ENCODE measurements around the gene FAM174B. TPM values are rescaled to one million over a fixed set of nuclear protein-coding genes. Genes with fewer than 3 reads are reported as not detected.

Gene FAM174B
- total and polyA plus RNA-seq, 5 donors from 2014 or later, result 4.1 to 15.1 (median 11.3) TPM

DNA sequence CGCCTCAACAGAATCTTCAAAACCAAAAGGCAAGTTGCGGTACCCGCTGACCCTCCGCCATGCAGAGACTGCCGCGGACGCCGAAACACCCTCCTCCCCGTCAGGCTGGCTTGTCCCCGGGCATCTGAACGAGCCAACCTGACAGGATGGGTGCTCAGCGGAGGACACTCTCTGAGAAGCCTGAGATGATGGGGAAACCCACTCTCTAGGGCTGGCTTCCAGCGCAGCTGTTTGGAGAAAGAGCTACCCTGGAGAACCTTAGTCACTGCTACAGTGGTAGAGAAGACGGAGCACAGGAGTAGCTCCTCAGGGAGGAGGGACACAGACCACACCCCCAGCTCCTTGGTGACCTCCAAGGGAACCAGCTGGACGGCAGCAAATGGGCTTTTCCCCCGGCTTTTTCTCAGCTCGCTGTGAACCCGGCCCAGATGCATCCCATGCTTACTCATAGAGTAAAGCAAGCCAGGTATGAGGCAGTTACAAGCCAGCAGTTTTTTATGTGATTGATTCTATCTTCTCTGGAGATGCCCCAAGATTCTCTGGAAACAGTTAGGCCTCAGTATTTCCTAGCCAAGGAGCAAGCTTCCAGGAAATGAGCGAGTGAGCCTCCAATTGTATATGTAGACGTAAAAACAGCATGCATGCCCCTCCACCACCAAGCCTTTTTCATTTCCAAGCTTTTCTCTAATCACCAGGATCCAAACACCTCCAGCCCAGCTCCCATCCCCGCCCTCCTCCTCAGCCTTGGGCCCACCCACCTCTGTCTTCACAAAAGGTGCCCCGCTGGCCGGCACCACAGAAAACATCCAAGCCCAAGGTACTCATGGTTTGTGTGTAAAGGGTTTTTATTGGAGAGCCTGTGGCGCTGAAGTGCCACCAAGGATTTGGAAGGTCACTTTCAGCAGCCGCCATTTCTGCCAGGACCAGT lies 38.7 kb downstream of the FAM174B start:
- Mint-ChIP-seq H3K9me3 (no peaks in the 10 kb centered on the region), H3K4me1 (peaks cover 0 to 6% (median 0%) of the 10 kb centered on the region in 4 donors), H3K4me3 (no peak overlapping the region), H3K36me3 (no peaks in the 10 kb centered on the region), H3K27me3 (no peaks in the 10 kb centered on the region), H3K27ac (no peak overlapping the region)
- DNase-seq (no peak), ATAC-seq (ENCODE audit: low read depth in 2 of 2) (no peak)
- Histone ChIP-seq H3K36me3 (ENCODE audit: control insufficient read depth, insufficient read depth, low read length) (no peaks in the 10 kb centered on the region), H3K9me3 (ENCODE audit: control insufficient read depth in 2 of 2, low read length in 2 of 2) (no peaks in the 10 kb centered on the region), H3K4me1 (ENCODE audit: control insufficient read depth, insufficient read depth, low read length, poor library complexity, severe bottlenecking) (no peaks in the 10 kb centered on the region), H3K27ac (ENCODE audit: insufficient read depth, low read length, poor library complexity, severe bottlenecking) (no peak overlapping the region), H3K27me3 (ENCODE audit: control insufficient read depth, insufficient read depth, low read length) (no peaks in the 10 kb centered on the region), H3K4me3 (ENCODE audit: low read depth, low read length) (no peak overlapping the region)

GRCh38 chr15:92614791-92615785 lies 40.5 kb downstream of the FAM174B start:
- Mint-ChIP-seq H3K27me3 (no peaks in the 10 kb centered on the region), H3K27ac (no peak overlapping the region), H3K4me3 (no peak overlapping the region), H3K4me1 (no peaks in the 10 kb centered on the region), H3K9me3 (no peaks in the 10 kb centered on the region), H3K36me3 (no peaks in the 10 kb centered on the region)
- no peaks in the 10 kb centered on the region for H3K27me3 ChIP-seq (ENCODE audit: control insufficient read depth, insufficient read depth, low read length)
- no peaks in the 10 kb centered on the region for H3K36me3 ChIP-seq (ENCODE audit: control insufficient read depth, insufficient read depth, low read length)
- H3K4me3 ChIP-seq (ENCODE audit: low read depth, low read length), result no peak overlapping the region
- no peaks in the 10 kb centered on the region for H3K9me3 ChIP-seq (ENCODE audit: control insufficient read depth in 2 of 2, low read length in 2 of 2)
- DNase-seq, result no peak
- no peak overlapping the region for H3K27ac ChIP-seq (ENCODE audit: insufficient read depth, low read length, poor library complexity, severe bottlenecking)
- no peak for ATAC-seq (ENCODE audit: low read depth in 2 of 2)
- no peaks in the 10 kb centered on the region for H3K4me1 ChIP-seq (ENCODE audit: control insufficient read depth, insufficient read depth, low read length, poor library complexity, severe bottlenecking)

GRCh38 chr15:92614301-92614700 lies 41.3 kb downstream of the FAM174B start:
- no peak overlapping the region for H3K4me3 Mint-ChIP-seq
- no peaks in the 10 kb centered on the region for H3K27me3 Mint-ChIP-seq
- H3K27ac ChIP-seq (ENCODE audit: insufficient read depth, low read length, poor library complexity, severe bottlenecking), result no peak overlapping the region
- no peaks in the 10 kb centered on the region for H3K36me3 Mint-ChIP-seq
- H3K27me3 ChIP-seq (ENCODE audit: control insufficient read depth, insufficient read depth, low read length), result no peaks in the 10 kb centered on the region
- DNase-seq, result no peak
- H3K9me3 Mint-ChIP-seq, result no peaks in the 10 kb centered on the region
- no peak overlapping the region for H3K4me3 ChIP-seq (ENCODE audit: low read depth, low read length)
- no peak for ATAC-seq (ENCODE audit: low read depth in 2 of 2)
- no peaks in the 10 kb centered on the region for H3K36me3 ChIP-seq (ENCODE audit: control insufficient read depth, insufficient read depth, low read length)
- no peaks in the 10 kb centered on the region for H3K4me1 Mint-ChIP-seq
- H3K9me3 ChIP-seq (ENCODE audit: control insufficient read depth in 2 of 2, low read length in 2 of 2), result no peaks in the 10 kb centered on the region
- no peak overlapping the region for H3K27ac Mint-ChIP-seq
- no peaks in the 10 kb centered on the region for H3K4me1 ChIP-seq (ENCODE audit: control insufficient read depth, insufficient read depth, low read length, poor library complexity, severe bottlenecking)

GRCh38 chr15:92613841-92614240 lies 41.7 kb downstream of the FAM174B start:
- H3K9me3 ChIP-seq (ENCODE audit: control insufficient read depth in 2 of 2, low read length in 2 of 2), result no peaks in the 10 kb centered on the region
- ATAC-seq (ENCODE audit: low read depth in 2 of 2) (no peak), DNase-seq (no peak)
- H3K27me3 ChIP-seq (ENCODE audit: control insufficient read depth, insufficient read depth, low read length), result no peaks in the 10 kb centered on the region
- no peaks in the 10 kb centered on the region for H3K4me1 ChIP-seq (ENCODE audit: control insufficient read depth, insufficient read depth, low read length, poor library complexity, severe bottlenecking)
- H3K9me3 Mint-ChIP-seq, result no peaks in the 10 kb centered on the region
- H3K36me3 ChIP-seq (ENCODE audit: control insufficient read depth, insufficient read depth, low read length), result no peaks in the 10 kb centered on the region
- H3K4me1 Mint-ChIP-seq, result no peaks in the 10 kb centered on the region
- no peak overlapping the region for H3K27ac Mint-ChIP-seq
- no peak overlapping the region for H3K4me3 ChIP-seq (ENCODE audit: low read depth, low read length)
- H3K27me3 Mint-ChIP-seq, result no peaks in the 10 kb centered on the region
- no peaks in the 10 kb centered on the region for H3K36me3 Mint-ChIP-seq
- no peak overlapping the region for H3K4me3 Mint-ChIP-seq
- no peak overlapping the region for H3K27ac ChIP-seq (ENCODE audit: insufficient read depth, low read length, poor library complexity, severe bottlenecking)

GRCh38 chr15:92612891-92613290 lies 42.7 kb downstream of the FAM174B start:
- no peaks in the 10 kb centered on the region for H3K4me1 Mint-ChIP-seq
- no peak for ATAC-seq (ENCODE audit: low read depth in 2 of 2)
- no peaks in the 10 kb centered on the region for H3K36me3 ChIP-seq (ENCODE audit: control insufficient read depth, insufficient read depth, low read length)
- no peaks in the 10 kb centered on the region for H3K4me1 ChIP-seq (ENCODE audit: control insufficient read depth, insufficient read depth, low read length, poor library complexity, severe bottlenecking)
- no peak for DNase-seq
- H3K27me3 Mint-ChIP-seq, result no peaks in the 10 kb centered on the region
- no peak overlapping the region for H3K27ac Mint-ChIP-seq
- no peaks in the 10 kb centered on the region for H3K27me3 ChIP-seq (ENCODE audit: control insufficient read depth, insufficient read depth, low read length)
- no peaks in the 10 kb centered on the region for H3K36me3 Mint-ChIP-seq
- no peak overlapping the region for H3K4me3 ChIP-seq (ENCODE audit: low read depth, low read length)
- no peak overlapping the region for H3K27ac ChIP-seq (ENCODE audit: insufficient read depth, low read length, poor library complexity, severe bottlenecking)
- no peak overlapping the region for H3K4me3 Mint-ChIP-seq
- H3K9me3 Mint-ChIP-seq, result peaks cover 0 to 2% (median 0%) of the 10 kb centered on the region in 7 donors
- H3K9me3 ChIP-seq (ENCODE audit: control insufficient read depth in 2 of 2, low read length in 2 of 2), result no peaks in the 10 kb centered on the region

- no peaks in the 10 kb centered on the region for H3K4me1 ChIP-seq (ENCODE audit: control insufficient read depth, insufficient read depth, low read length, poor library complexity, severe bottlenecking)
- ATAC-seq (ENCODE audit: low read depth in 2 of 2) (no peak), DNase-seq (no peak)
- Mint-ChIP-seq H3K36me3 (no peaks in the 10 kb centered on the region), H3K4me3 (no peak overlapping the region), H3K27me3 (peaks cover 5% of the 10 kb centered on the region), H3K9me3 (peaks cover 0 to 2% (median 0%) of the 10 kb centered on the region in 7 donors), H3K4me1 (no peaks in the 10 kb centered on the region), H3K27ac (no peak overlapping the region)
- H3K36me3 ChIP-seq (ENCODE audit: control insufficient read depth, insufficient read depth, low read length), result no peaks in the 10 kb centered on the region
- no peaks in the 10 kb centered on the region for H3K9me3 ChIP-seq (ENCODE audit: control insufficient read depth in 2 of 2, low read length in 2 of 2)
- no peaks in the 10 kb centered on the region for H3K27me3 ChIP-seq (ENCODE audit: control insufficient read depth, insufficient read depth, low read length)
- H3K27ac ChIP-seq (ENCODE audit: insufficient read depth, low read length, poor library complexity, severe bottlenecking), result no peak overlapping the region
- no peak overlapping the region for H3K4me3 ChIP-seq (ENCODE audit: low read depth, low read length)
These were observed 43.4 kb downstream of the FAM174B start for GRCh38 chr15:92611995-92612745.

DNA sequence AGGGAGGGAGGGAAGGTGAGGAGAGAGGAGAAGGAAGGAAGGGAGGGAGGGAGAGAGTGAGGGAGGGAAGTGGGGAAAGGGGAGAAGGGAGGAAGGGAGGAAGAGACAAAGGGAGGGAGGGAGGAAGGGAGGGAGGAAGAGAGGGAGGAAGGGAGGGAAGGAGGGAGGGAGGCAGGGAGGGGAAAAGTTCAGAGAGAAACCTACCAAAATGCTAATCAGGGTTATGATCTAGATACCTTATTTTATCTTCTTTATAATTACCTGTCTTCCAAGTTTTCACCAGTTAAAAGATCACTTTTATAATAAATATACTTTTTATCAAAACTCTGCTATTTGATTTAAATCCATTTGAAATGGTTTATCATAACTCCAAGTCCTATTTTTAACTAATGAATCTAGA lies 44.4 kb downstream of the FAM174B start:
- H3K36me3 Mint-ChIP-seq, result no peaks in the 10 kb centered on the region
- no peaks in the 10 kb centered on the region for H3K4me1 ChIP-seq (ENCODE audit: control insufficient read depth, insufficient read depth, low read length, poor library complexity, severe bottlenecking)
- ATAC-seq (ENCODE audit: low read depth in 2 of 2) (no peak), DNase-seq (no peak)
- no peaks in the 10 kb centered on the region for H3K4me1 Mint-ChIP-seq
- H3K9me3 Mint-ChIP-seq, result peaks cover 0 to 2% (median 0%) of the 10 kb centered on the region in 7 donors
- H3K9me3 ChIP-seq (ENCODE audit: control insufficient read depth in 2 of 2, low read length in 2 of 2), result no peaks in the 10 kb centered on the region
- no peak overlapping the region for H3K27ac ChIP-seq (ENCODE audit: insufficient read depth, low read length, poor library complexity, severe bottlenecking)
- H3K27ac Mint-ChIP-seq, result no peak overlapping the region
- H3K27me3 Mint-ChIP-seq, result peaks cover 5% of the 10 kb centered on the region
- H3K4me3 ChIP-seq (ENCODE audit: low read depth, low read length), result no peak overlapping the region
- H3K36me3 ChIP-seq (ENCODE audit: control insufficient read depth, insufficient read depth, low read length), result no peaks in the 10 kb centered on the region
- no peak overlapping the region for H3K4me3 Mint-ChIP-seq
- H3K27me3 ChIP-seq (ENCODE audit: control insufficient read depth, insufficient read depth, low read length), result no peaks in the 10 kb centered on the region

All from CD4-positive, CD25-positive, alpha-beta regulatory T cell (primary cell).